H1 (cell line): ENCODE data around the gene SMIM24. TPM values are rescaled to one million over a fixed set of nuclear protein-coding genes. Genes with fewer than 3 reads are reported as not detected.

Experiments
- CTCF ChIA-PET: fragments of 300-600 bp; sonication (Branson Sonifier 250); formaldehyde crosslinking; loops from one replicate; lab custom pipeline; 2021; ENCODE audit not compliant: partially characterized antibody; lab: Charles Lee
- POLR2A ChIA-PET: fragments of 300-600 bp; sonication (Branson Sonifier 250); formaldehyde crosslinking; loops from one replicate; lab custom pipeline; 2021; ENCODE audit warnings: inconsistent platforms; ENCODE audit not compliant: partially characterized antibody; lab: Charles Lee
- DNase-seq, 2 experiments: peaks; one replicate each; pipeline versions ENCODE4 v3.0.0 to v3.0.0-alpha.2; 2010 to 2022; ENCODE audit warnings: low spot score in 2 of 2, low read depth in 1 of 2, mixed read lengths in 1 of 2
- FAIRE-seq: peaks from 2 replicates; lab custom pipeline; 2011; peaks lifted over from hg19 to GRCh38; lab: Jason Lieb, UNC
- H2AFZ ChIP-seq: 2 replicates; pipeline ENCODE4 v1.8.1; 2012; ENCODE audit warnings: low read length, inconsistent platforms
- H2AK5ac ChIP-seq: 2 replicates; pipeline ENCODE4 v1.6.1; 2013; ENCODE audit warnings: low read depth, low read length
- H2BK120ac ChIP-seq: replicated peaks from 2 replicates; pipeline ENCODE3; 2013; ENCODE audit warnings: low read depth, low read length, inconsistent platforms
- H2BK12ac ChIP-seq: 2 replicates; pipeline ENCODE4 v1.6.1; 2013; ENCODE audit warnings: low read depth, low read length
- H2BK15ac ChIP-seq: 2 replicates; pipeline ENCODE4 v1.6.1; 2013; ENCODE audit warnings: low read length
- H2BK20ac ChIP-seq: 2 replicates; pipeline ENCODE4 v1.6.1; 2013; ENCODE audit warnings: low read length
- H2BK5ac ChIP-seq: 2 replicates; pipeline ENCODE4 v1.6.1; 2013; ENCODE audit warnings: low read depth, low read length
- H3K14ac ChIP-seq: 2 replicates; pipeline ENCODE4 v1.6.1; 2013; ENCODE audit warnings: inconsistent platforms; ENCODE audit not compliant: insufficient read length
- H3K18ac ChIP-seq: 2 replicates; pipeline ENCODE4 v1.6.1; 2013; ENCODE audit warnings: low read length; ENCODE audit errors: extremely low read depth
- H3K23ac ChIP-seq: 2 replicates; pipeline ENCODE4 v1.6.1; 2013; ENCODE audit warnings: inconsistent platforms; ENCODE audit not compliant: insufficient read length
- H3K23me2 ChIP-seq: 2 replicates; pipeline ENCODE4 v1.6.1; 2013; ENCODE audit warnings: low read depth, low read length
- H3K27ac ChIP-seq: 2 replicates; pipeline ENCODE4 v1.6.1; 2011; ENCODE audit warnings: low read depth, low read length, inconsistent platforms
- H3K27me3 ChIP-seq, 4 experiments: replicated peaks in 1 of 4; 1 replicate in 1 of 4; 2 replicates in 3 of 4; pipeline versions ENCODE4 v1.6.1 to v1.8.1; 2011 to 2013; ENCODE audit warnings: low read length in 3 of 4, mild to moderate bottlenecking in 3 of 4, inconsistent platforms in 2 of 4, mixed read lengths in 2 of 4, moderate library complexity in 1 of 4; ENCODE audit not compliant: control insufficient read depth in 3 of 4, insufficient read depth in 3 of 4; ENCODE audit errors: extremely low read depth in 1 of 4
- H3K36me3 ChIP-seq, 4 experiments: 2 replicates each; pipeline versions ENCODE4 v1.6.1 to v1.8.1; 2011 to 2013; ENCODE audit warnings: mild to moderate bottlenecking in 4 of 4, low read length in 3 of 4, moderate library complexity in 2 of 4, control low read depth in 1 of 4, inconsistent platforms in 1 of 4; ENCODE audit not compliant: insufficient read depth in 4 of 4, control insufficient read depth in 2 of 4
- H3K4ac ChIP-seq: replicated peaks from 2 replicates; pipeline ENCODE3; 2013; ENCODE audit warnings: low read length, low read depth, mixed read lengths, inconsistent platforms; ENCODE audit not compliant: insufficient read length
- H3K4me1 ChIP-seq, 4 experiments: replicated peaks in 1 of 4; 1 replicate in 1 of 4; 2 replicates in 3 of 4; pipeline versions ENCODE4 v1.6.1 to v1.8.1; 2011 to 2013; ENCODE audit warnings: low read length in 3 of 4, inconsistent platforms in 2 of 4, mixed read lengths in 1 of 4; ENCODE audit not compliant: insufficient read depth in 4 of 4, control insufficient read depth in 3 of 4
- H3K4me2 ChIP-seq, 2 experiments: 2 replicates each; pipeline versions ENCODE4 v1.6.1 to v1.8.1; 2011 to 2013; ENCODE audit warnings: low read depth in 2 of 2, low read length in 2 of 2, control low read depth in 1 of 2, inconsistent platforms in 1 of 2, mild to moderate bottlenecking in 1 of 2; ENCODE audit not compliant: insufficient read depth in 1 of 2
- H3K4me3 ChIP-seq, 4 experiments: fragments of 200-600, 300-600 bp in 1 of 4; sonication (generic), shearing (Covaris generic), sonication (Bioruptor Twin) in 1 of 4; 2 replicates each; pipeline versions ENCODE4 v1.5.1 to v1.8.1; 2011 to 2016; ENCODE audit warnings: low read length in 4 of 4, low read depth in 3 of 4, control low read depth in 2 of 4, inconsistent platforms in 2 of 4, mild to moderate bottlenecking in 2 of 4, mixed read lengths in 1 of 4, moderate library complexity in 1 of 4; ENCODE audit not compliant: insufficient read depth in 2 of 4; ENCODE audit errors: extremely low read depth in 1 of 4
- H3K56ac ChIP-seq: replicated peaks from 2 replicates; pipeline ENCODE3; 2013; ENCODE audit warnings: low read depth, mild to moderate bottlenecking, mixed read lengths, low read length, inconsistent platforms; ENCODE audit not compliant: insufficient read length
- H3K79me1 ChIP-seq: 2 replicates; pipeline ENCODE4 v1.6.1; 2013; ENCODE audit warnings: low read depth, low read length, control low read depth
- H3K79me2 ChIP-seq, 2 experiments: 2 replicates each; pipeline versions ENCODE4 v1.6.1 to v1.8.1; 2012 to 2013; ENCODE audit warnings: low read length in 2 of 2, mild to moderate bottlenecking in 2 of 2, inconsistent platforms in 1 of 2; ENCODE audit not compliant: insufficient read depth in 2 of 2, control insufficient read depth in 1 of 2
- H3K9ac ChIP-seq, 4 experiments: replicated peaks in 1 of 4; 1 replicate in 1 of 4; 2 replicates in 3 of 4; pipeline versions ENCODE4 v1.6.1 to v1.8.1; 2011 to 2013; ENCODE audit warnings: low read depth in 3 of 4, low read length in 3 of 4, control low read depth in 2 of 4, mild to moderate bottlenecking in 2 of 4, moderate library complexity in 2 of 4, inconsistent platforms in 1 of 4; ENCODE audit errors: extremely low read depth in 1 of 4
- H3K9me3 ChIP-seq, 2 experiments: 2 replicates each; pipeline versions ENCODE4 v1.6.1 to v1.8.1; 2012 to 2013; ENCODE audit warnings: mild to moderate bottlenecking in 2 of 2, moderate library complexity in 2 of 2, control low read depth in 1 of 2, inconsistent platforms in 1 of 2, low read depth in 1 of 2, low read length in 1 of 2, mixed read lengths in 1 of 2; ENCODE audit not compliant: insufficient read depth in 2 of 2
- H4K20me1 ChIP-seq, 2 experiments: replicated peaks in 1 of 2; 2 replicates each; pipeline versions ENCODE3 to v1.8.1; 2011 to 2013; ENCODE audit warnings: inconsistent platforms in 2 of 2, low read length in 2 of 2, mild to moderate bottlenecking in 1 of 2; ENCODE audit not compliant: insufficient read depth in 2 of 2, control insufficient read depth in 1 of 2
- H4K5ac ChIP-seq: 2 replicates; pipeline ENCODE4 v1.6.1; 2013; ENCODE audit warnings: low read length, low read depth, mixed read lengths, inconsistent platforms; ENCODE audit not compliant: insufficient read length
- H4K8ac ChIP-seq: 2 replicates; pipeline ENCODE4 v1.8.0; 2013; ENCODE audit warnings: mild to moderate bottlenecking, moderate library complexity, low read length, inconsistent platforms; ENCODE audit not compliant: insufficient read depth; ENCODE audit errors: extremely low read depth
- H4K91ac ChIP-seq: replicated peaks from 2 replicates; pipeline ENCODE3; 2013; ENCODE audit warnings: low read length, mixed read lengths, inconsistent platforms; ENCODE audit not compliant: insufficient read length
- BACH1 ChIP-seq: IDR thresholded peaks from 2 replicates; pipeline ENCODE4 v1.6.1; 2012; ENCODE audit warnings: low read length, improper control_type of control experiment
- BCL11A ChIP-seq, 2 experiments: IDR thresholded peaks; one replicate each; pipeline ENCODE4 v1.6.1; 2011; ENCODE audit warnings: low read depth in 2 of 2, low read length in 2 of 2, mild to moderate bottlenecking in 2 of 2
- CTBP2 ChIP-seq: IDR thresholded peaks from 2 replicates; pipeline ENCODE4 v1.7.0; 2011; ENCODE audit warnings: borderline replicate concordance, mild to moderate bottlenecking, moderate library complexity, mixed read lengths, low read length; ENCODE audit not compliant: insufficient read depth, insufficient read length
- GTF2F1 ChIP-seq: IDR thresholded peaks from 2 replicates; pipeline ENCODE4 v1.6.1; 2012; ENCODE audit warnings: low read depth, low read length, improper control_type of control experiment, borderline replicate concordance
- HDAC6 ChIP-seq: IDR thresholded peaks from one replicate; pipeline ENCODE4 v1.7.1; 2012; ENCODE audit warnings: low read depth, mild to moderate bottlenecking, inconsistent platforms, low read length, moderate library complexity
- KDM4A ChIP-seq: IDR thresholded peaks from one replicate; pipeline ENCODE4 v1.7.1; 2012; ENCODE audit warnings: low read depth, mild to moderate bottlenecking, moderate library complexity, low read length, inconsistent platforms; ENCODE audit not compliant: severe bottlenecking
- MAFK ChIP-seq: IDR thresholded peaks from 2 replicates; pipeline ENCODE4 v1.6.1; 2012; ENCODE audit warnings: low read depth, mild to moderate bottlenecking, improper control_type of control experiment, low read length
- NRF1 ChIP-seq: IDR thresholded peaks from 2 replicates; pipeline ENCODE4 v1.6.1; 2011; ENCODE audit warnings: mild to moderate bottlenecking, low read depth, low read length, improper control_type of control experiment
- SP1 ChIP-seq: IDR thresholded peaks from 2 replicates; pipeline ENCODE4 v1.6.1; 2011; ENCODE audit warnings: low read depth, low read length
- SP2 ChIP-seq: IDR thresholded peaks from 2 replicates; pipeline ENCODE4 v1.6.1; 2012; ENCODE audit warnings: mild to moderate bottlenecking, low read length, inconsistent platforms
- TAF7 ChIP-seq: optimal IDR thresholded peaks from 2 replicates; pipeline ENCODE3; 2011; ENCODE audit warnings: low read depth, mild to moderate bottlenecking, inconsistent platforms, low read length, moderate library complexity, borderline replicate concordance
- WGBS, 2 experiments: shearing (Covaris generic) in 1 of 2; methylation state at CpG; one replicate each; pipeline versions ENCODE4 v1.1.6 to v1.1.7; 2013 to 2015; ENCODE audit warnings: low lambda C conversion rate in 2 of 2, mixed read lengths in 2 of 2, inconsistent platforms in 1 of 2, low coverage in 1 of 2, missing lambda C conversion rate in 1 of 2; ENCODE audit not compliant: insufficient replicate concordance in 2 of 2, insufficient coverage in 1 of 2, insufficient read length in 1 of 2; ENCODE audit errors: extremely low coverage in 1 of 2, missing lambda C conversion rate in 1 of 2; 5-methylcytosine and 5-hydroxymethylcytosine counted together
- polyA plus RNA-seq, 7 experiments: library from polyadenylated mRNA; depleted of rRNA in 3 of 7; stranded (reverse) in 5 of 7; unstranded in 2 of 7; fragments of >200 nt in 5 of 7; fragments of 200-250 nt in 2 of 7; gene quantifications; 1 replicate in 5 of 7; 2 replicates in 1 of 7; 4 replicates in 1 of 7; pipeline versions ENCODE4 v1.2.1 to v1.2.3, GENCODE V29; 2011 to 2013; ENCODE audit warnings: missing spikeins in 2 of 7, mixed read lengths in 2 of 7
- total RNA-seq: library from RNA; stranded (reverse); fragmentation: NEBNext Ultra II Directional; extraction: Animal tissue kit (Norgen Biotek cat#: 25700); gene quantifications from 2 replicates; pipeline ENCODE4 v1.2.1, GENCODE V29; 2021

Gene SMIM24
- total and polyA plus RNA-seq, 2 of the 8 experiments (the other 6 are each of a cell fraction or from before 2014, with no cell fraction given): 3.8 to 4.5 TPM

DNA sequence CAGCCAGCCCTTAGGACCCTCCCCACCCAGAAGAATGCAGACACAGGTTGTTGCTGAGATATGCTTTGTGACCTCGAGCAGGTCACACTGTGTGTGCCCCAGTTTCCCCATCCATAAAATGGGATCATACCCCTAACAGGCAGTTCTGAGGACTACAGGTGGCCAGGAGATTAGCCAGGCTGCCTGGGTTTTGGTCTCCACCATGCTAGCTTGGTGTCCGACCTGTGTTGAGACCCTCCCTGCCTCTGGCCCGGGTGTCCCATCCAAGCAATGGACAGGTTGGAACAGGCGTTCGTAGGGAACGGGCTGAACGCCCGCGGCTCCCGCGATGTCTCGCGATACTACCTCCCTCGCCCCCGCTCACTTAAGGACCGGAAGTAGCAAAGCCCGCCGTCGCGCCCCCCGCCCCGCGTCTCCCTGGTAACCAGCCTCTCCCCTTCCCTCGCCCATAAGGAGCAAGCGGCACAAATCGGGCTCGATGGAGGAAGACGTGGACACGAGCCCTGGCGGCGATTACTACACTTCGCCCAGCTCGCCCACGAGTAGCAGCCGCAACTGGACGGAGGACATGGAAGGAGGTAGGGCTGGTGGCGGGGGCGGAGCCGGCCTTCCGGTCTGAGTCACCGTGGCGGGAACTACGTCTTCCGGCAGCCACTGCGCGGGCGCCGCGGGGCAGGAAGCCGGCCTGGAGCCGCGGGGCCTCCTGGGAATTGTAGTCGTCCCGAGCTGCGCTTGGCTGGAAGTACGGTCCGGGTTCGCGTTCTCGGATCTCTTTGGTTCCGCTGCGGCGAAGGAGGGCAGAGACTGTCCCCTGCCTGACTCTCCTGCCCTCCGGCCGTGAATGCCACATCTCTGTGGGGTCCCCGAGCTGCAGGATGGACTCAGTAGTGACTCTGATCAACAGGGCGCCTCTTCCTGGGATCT is 45.4 kb downstream of the SMIM24 start:
- Histone ChIP-seq H4K5ac (peak overlapping the region; percentile 100), H3K4me3 (peak overlapping the region; percentile 65 to 92 (median 86)), H3K79me1 (no peaks in the 10 kb centered on the region), H2BK12ac (peak overlapping the region; percentile 65; the same call in 1 of the 2 replicates), H2BK15ac (peak overlapping the region; percentile 93; the same call in 1 of the 2 replicates), H4K8ac (peak overlapping the region; percentile 100), H2BK5ac (peak overlapping the region; percentile 98), H3K23ac (no peak overlapping the region), H3K9ac (peak overlapping the region; percentile 60 to 96 (median 95)), H3K27ac (peak overlapping the region; percentile 95), H2BK20ac (no peak overlapping the region), H2BK120ac (peak overlapping the region; percentile 97), H3K23me2 (peaks cover 4% of the 10 kb centered on the region), H3K56ac (peak overlapping the region; percentile 98), H3K27me3 (peaks cover 0 to 3% (median 1%) of the 10 kb centered on the region in 4 experiments; a peak in 3 of 7 replicates), H3K36me3 (no peaks in the 10 kb centered on the region), H3K4me1 (peaks cover 0 to 6% (median 4%) of the 10 kb centered on the region in 4 experiments; a peak in 4 of 7 replicates), H2AFZ (peak overlapping the region; percentile 99), H3K4ac (peak overlapping the region; percentile 97), H3K79me2 (no peaks in the 10 kb centered on the region), H4K20me1 (no peaks in the 10 kb centered on the region), H3K9me3 (no peaks in the 10 kb centered on the region), H2AK5ac (no peak overlapping the region), H3K4me2 (peak overlapping the region; percentile 85 to 94), H4K91ac (peak overlapping the region; percentile 100), H3K18ac (peak overlapping the region; percentile 100), H3K14ac (no peak overlapping the region)
- DNase-seq: peak; percentile 83 to 97
- ChIA-PET CTCF (interaction anchor here (0.8 to 1.3 kb wide), 3 partner anchors 10 to 48 kb away, joined by 3 to 4 read pairs (median 3); partner anchors contain the start of gene SMIM44), POLR2A (interaction anchor here (0.9 to 1.5 kb wide), 2 partner anchors 10 to 43 kb away, joined by 3 to 6 read pairs; no protein-coding TSS in a partner anchor)
- 2% methylated on average over 48 of the region's 67 CpGs; no CpG with 5 or more reads in 1 of the 2 experiments for WGBS, 2 experiments
- FAIRE-seq: no peak
- TF ChIP-seq BCL11A (IDR thresholded peaks at IDR 0.05; ENCODE audit: low read depth in 2 of 2, low read length in 2 of 2) (no peak), NRF1 (no peak), CTBP2 (peak; percentile 53), SP2 (no peak), KDM4A (peak; percentile 63), HDAC6 (no peak), TAF7 (no peak), GTF2F1 (peak; percentile 16; the same call in 1 of the 2 replicates), MAFK (no peak), SP1 (peak; percentile 55; the same call in 1 of the 2 replicates), BACH1 (no peak)
